Osteocyte (in vitro differentiated cells): ENCODE measurements around the gene FAM53B. TPM values are rescaled to one million over a fixed set of nuclear protein-coding genes. Genes with fewer than 3 reads are reported as not detected.

Source experiments
- DNase-seq: peaks from one replicate; pipeline ENCODE4 v3.0.0; 2021; ENCODE audit warnings: mixed read lengths; ENCODE audit not compliant: unreplicated experiment; ENCODE audit errors: extremely low spot score
- H3K27ac Mint-ChIP-seq: one replicate; pipeline ENCODE4 v1.8.0; 2021; ENCODE audit warnings: mild to moderate bottlenecking, mixed read lengths; ENCODE audit not compliant: unreplicated experiment
- H3K27me3 Mint-ChIP-seq: one replicate; pipeline ENCODE4 v1.8.0; 2021; ENCODE audit warnings: mixed read lengths; ENCODE audit not compliant: unreplicated experiment
- H3K36me3 Mint-ChIP-seq: one replicate; pipeline ENCODE4 v1.8.0; 2021; ENCODE audit warnings: mixed read lengths; ENCODE audit not compliant: unreplicated experiment
- H3K4me1 Mint-ChIP-seq: one replicate; pipeline ENCODE4 v1.8.0; 2021; ENCODE audit warnings: mixed read lengths; ENCODE audit not compliant: unreplicated experiment
- H3K4me3 Mint-ChIP-seq: one replicate; pipeline ENCODE4 v1.8.0; 2021; ENCODE audit warnings: mild to moderate bottlenecking, moderate library complexity, mixed read lengths; ENCODE audit not compliant: unreplicated experiment
- H3K9me3 Mint-ChIP-seq: one replicate; pipeline ENCODE4 v1.8.0; 2021; ENCODE audit warnings: mixed read lengths; ENCODE audit not compliant: unreplicated experiment
- total RNA-seq: library from RNA; stranded (reverse); gene quantifications from 2 replicates; pipeline ENCODE4 v1.2.1, GENCODE V29; 2021
- TF ChIP-seq, protein P1 (sequence below): fragments of 200-600 bp; sonication (generic); IDR thresholded peaks from 2 replicates; pipeline ENCODE4 v1.5.0; 2021; ENCODE audit warnings: antibody characterized with exemption, mild to moderate bottlenecking, moderate library complexity

Gene FAM53B
- total RNA-seq, 1 donor from 2014 or later: 14.7 TPM

DNA sequence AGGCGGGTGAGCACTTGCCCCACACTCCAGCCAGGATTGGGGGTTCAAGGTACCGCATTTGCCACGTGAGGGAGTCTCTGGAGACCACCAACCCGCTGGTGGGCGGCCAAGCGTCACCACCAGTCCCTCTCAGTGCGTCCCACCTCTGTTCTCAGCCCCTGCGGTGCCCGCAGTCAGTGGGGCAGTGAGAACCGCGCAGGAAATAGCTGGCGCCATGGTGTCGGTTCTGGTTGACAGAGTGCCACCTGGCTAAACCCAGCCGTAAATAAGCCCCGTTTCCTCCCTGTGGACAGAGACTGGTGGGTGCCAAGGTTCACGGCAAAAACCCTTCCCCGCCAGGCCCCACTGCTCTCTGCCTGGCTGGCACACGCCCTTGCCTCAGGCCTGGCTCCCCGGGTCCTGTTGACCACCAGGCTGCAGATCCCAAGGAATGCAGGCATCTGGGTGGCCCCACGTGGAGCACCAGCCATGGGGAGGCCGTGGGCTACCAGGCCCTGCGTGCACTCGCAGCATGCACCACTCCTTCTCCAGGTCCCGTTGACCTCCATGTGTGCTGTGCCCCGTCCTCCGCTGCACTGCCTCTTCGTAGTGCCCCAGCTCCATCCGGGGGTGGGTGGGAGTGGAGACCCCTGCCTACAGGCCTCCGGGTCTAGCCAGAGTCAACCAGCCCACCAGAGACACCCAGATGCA is 142.6 kb downstream of the FAM53B start:
- Mint-ChIP-seq H3K36me3 (no peaks in the 10 kb centered on the region), H3K27ac (no peak overlapping the region), H3K4me3 (no peak overlapping the region), H3K9me3 (no peaks in the 10 kb centered on the region), H3K27me3 (no peaks in the 10 kb centered on the region), H3K4me1 (no peaks in the 10 kb centered on the region)
- TF ChIP-seq, protein P1, sequence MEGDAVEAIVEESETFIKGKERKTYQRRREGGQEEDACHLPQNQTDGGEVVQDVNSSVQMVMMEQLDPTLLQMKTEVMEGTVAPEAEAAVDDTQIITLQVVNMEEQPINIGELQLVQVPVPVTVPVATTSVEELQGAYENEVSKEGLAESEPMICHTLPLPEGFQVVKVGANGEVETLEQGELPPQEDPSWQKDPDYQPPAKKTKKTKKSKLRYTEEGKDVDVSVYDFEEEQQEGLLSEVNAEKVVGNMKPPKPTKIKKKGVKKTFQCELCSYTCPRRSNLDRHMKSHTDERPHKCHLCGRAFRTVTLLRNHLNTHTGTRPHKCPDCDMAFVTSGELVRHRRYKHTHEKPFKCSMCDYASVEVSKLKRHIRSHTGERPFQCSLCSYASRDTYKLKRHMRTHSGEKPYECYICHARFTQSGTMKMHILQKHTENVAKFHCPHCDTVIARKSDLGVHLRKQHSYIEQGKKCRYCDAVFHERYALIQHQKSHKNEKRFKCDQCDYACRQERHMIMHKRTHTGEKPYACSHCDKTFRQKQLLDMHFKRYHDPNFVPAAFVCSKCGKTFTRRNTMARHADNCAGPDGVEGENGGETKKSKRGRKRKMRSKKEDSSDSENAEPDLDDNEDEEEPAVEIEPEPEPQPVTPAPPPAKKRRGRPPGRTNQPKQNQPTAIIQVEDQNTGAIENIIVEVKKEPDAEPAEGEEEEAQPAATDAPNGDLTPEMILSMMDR: no peak
- DNase-seq: no peak

GRCh38 chr10:124601016-124601415 is 143.2 kb downstream of the FAM53B start:
- Mint-ChIP-seq H3K9me3 (no peaks in the 10 kb centered on the region), H3K36me3 (no peaks in the 10 kb centered on the region), H3K4me3 (no peak overlapping the region), H3K27me3 (no peaks in the 10 kb centered on the region), H3K4me1 (no peaks in the 10 kb centered on the region), H3K27ac (no peak overlapping the region)
- TF ChIP-seq, protein P1: no peak
- no peak for DNase-seq

DNA sequence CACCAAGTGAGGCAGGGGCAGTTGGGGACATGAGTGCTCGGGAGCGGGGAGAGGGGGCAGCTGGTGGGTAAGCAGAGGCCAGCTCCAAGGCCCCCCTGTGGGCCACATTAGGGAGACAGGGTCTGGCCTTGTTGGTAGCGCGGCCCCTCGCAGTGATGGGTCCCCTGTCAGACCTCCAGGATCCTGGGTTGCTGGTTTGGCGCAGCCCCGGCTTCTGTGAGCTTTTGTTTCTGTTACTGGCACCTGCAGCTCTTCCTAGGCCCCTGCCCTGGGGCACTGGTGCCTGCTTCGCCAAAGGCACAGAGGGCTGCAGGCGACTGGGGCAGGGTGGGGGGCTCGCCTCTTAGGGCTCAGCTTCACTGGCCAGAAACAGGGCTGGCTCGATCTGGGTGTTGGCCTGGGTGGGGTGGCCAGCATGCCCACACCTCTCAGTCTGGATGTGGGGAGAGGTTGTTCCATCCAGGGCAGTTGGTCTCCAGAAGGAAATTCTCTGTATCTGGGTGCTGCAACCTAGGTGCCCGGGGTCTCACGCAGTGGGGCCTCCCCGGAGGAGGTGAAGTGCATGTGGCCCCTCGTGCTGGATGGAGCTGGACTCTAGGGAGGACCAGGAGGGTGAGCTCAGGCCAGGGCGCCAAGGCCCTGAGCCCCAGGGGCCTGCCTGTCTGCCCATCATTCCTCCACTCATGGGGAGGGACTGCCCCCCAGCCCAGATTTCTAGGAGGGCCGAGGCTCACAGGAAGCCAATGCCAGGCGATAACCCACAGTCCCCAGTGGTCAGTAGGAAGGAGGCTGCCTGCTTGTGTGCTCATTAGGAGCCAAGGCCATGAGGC is 143.9 kb downstream of the FAM53B start:
- Mint-ChIP-seq H3K27ac (no peak overlapping the region), H3K4me3 (no peak overlapping the region), H3K9me3 (no peaks in the 10 kb centered on the region), H3K27me3 (no peaks in the 10 kb centered on the region), H3K4me1 (no peaks in the 10 kb centered on the region), H3K36me3 (no peaks in the 10 kb centered on the region)
- TF ChIP-seq, protein P1: no peak
- no peak for DNase-seq

DNA sequence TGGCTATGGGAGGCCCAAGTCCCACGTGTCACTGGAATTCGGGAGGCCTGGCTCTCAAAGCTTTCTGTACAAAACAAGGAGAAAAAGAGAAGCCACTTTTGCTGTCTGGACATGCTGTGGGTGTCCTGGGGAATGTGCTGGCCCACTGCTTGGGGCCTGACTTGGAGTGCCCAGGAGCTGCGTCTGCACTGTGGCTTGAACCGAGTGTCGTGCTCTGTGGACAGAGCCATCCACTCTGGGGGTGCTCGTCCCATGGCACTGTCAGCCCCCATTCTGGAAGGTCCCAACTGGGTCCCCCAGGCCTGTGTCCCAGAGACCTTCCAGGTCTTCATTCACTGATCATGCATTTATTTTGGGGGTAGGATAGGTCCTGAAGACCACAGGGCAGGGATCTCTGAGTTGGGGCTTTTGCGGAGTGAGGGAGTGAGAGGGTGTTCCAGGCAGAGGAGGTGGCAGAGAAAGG is 144.6 kb downstream of the FAM53B start:
- no peak overlapping the region for H3K27ac Mint-ChIP-seq
- DNase-seq: no peak
- H3K4me3 Mint-ChIP-seq: no peak overlapping the region
- TF ChIP-seq, protein P1: no peak
- H3K9me3 Mint-ChIP-seq: no peaks in the 10 kb centered on the region
- no peaks in the 10 kb centered on the region for H3K27me3 Mint-ChIP-seq
- no peaks in the 10 kb centered on the region for H3K4me1 Mint-ChIP-seq
- H3K36me3 Mint-ChIP-seq: no peaks in the 10 kb centered on the region
